Body of pancreas (tissue), 4 donors: ENCODE measurements around the gene TMC8. TPM values are rescaled to one million over a fixed set of nuclear protein-coding genes. Genes with fewer than 3 reads are reported as not detected.
A peak's percentile ranks its signal among the peaks of the same experiment; 100 is the strongest.

Experiments
- ATAC-seq: fragments of 150-250 bp; one replicate; pipeline ENCODE4 v1.9.1; 2016
- DNase-seq, 4 donors: peaks; one replicate each; pipeline ENCODE4 v3.0.0-alpha.2; 2019
- H3K27ac ChIP-seq, 4 donors: fragments of 200-600 bp; sonication (generic); 1 replicate in 3 of 4; 2 replicates in 1 of 4; pipeline versions ENCODE4 v1.5.1 to v1.6.1; 2016 to 2019; ENCODE audit warnings: mild to moderate bottlenecking in 1 of 4, mixed read lengths in 1 of 4, moderate library complexity in 1 of 4
- H3K27me3 ChIP-seq, 2 donors: fragments of 200-600 bp; sonication (generic); one replicate each; pipeline ENCODE4 v1.6.0; 2016; ENCODE audit warnings: mild to moderate bottlenecking in 1 of 2
- H3K36me3 ChIP-seq, 2 donors: fragments of 200-600 bp; sonication (generic); replicated peaks in 1 of 2; 2 replicates each; pipeline ENCODE4 v1.5.1; 2016; ENCODE audit warnings: low read depth in 2 of 2; ENCODE audit not compliant: insufficient read depth in 1 of 2
- H3K4me1 ChIP-seq: fragments of 200-600 bp; sonication (generic); one replicate; pipeline ENCODE4 v1.6.0; 2016
- H3K4me3 ChIP-seq, 2 donors: fragments of 200-600 bp; sonication (generic); 1 replicate in 1 of 2; 2 replicates in 1 of 2; pipeline ENCODE4 v1.5.1; 2016 to 2019
- H3K9me3 ChIP-seq, 3 donors: fragments of 200-600 bp; sonication (generic); 1 replicate in 2 of 3; 2 replicates in 1 of 3; pipeline ENCODE4 v1.5.1; 2016
- POLR2A ChIP-seq, 3 donors: fragments of 450-650 bp; IDR thresholded peaks; one replicate each; pipeline ENCODE4 v1.6.1; 2016; ENCODE audit warnings: antibody characterized with exemption in 3 of 3, mild to moderate bottlenecking in 2 of 3
- WGBS, 2 donors: methylation state at CpG; one replicate each; pipeline ENCODE4 v1.1.5; 2017; 5-methylcytosine and 5-hydroxymethylcytosine counted together
- intact Hi-C: fragments of 100-400 bp; cut with DNase I; formaldehyde crosslinking; loops from one replicate; pipeline ENCODE4 v1.15.1; 2023
- total RNA-seq, 2 donors: library from RNA; depleted of rRNA; stranded (reverse); fragments of >200 nt; gene quantifications; one replicate each; pipeline ENCODE4 v1.1.0, GENCODE V29; 2016
- TF ChIP-seq, protein P1 (sequence below), 7 experiments: fragments of 450-650 bp in 4 of 7; fragments of 200-600 bp in 3 of 7; sonication (generic) in 3 of 7; IDR thresholded peaks; one replicate each; pipeline ENCODE4 v1.5.1; 2016 to 2019; ENCODE audit warnings: antibody characterized with exemption in 7 of 7

Gene TMC8
- total RNA-seq, 2 donors from 2014 or later: 1.6 to 3.3 TPM

DNA sequence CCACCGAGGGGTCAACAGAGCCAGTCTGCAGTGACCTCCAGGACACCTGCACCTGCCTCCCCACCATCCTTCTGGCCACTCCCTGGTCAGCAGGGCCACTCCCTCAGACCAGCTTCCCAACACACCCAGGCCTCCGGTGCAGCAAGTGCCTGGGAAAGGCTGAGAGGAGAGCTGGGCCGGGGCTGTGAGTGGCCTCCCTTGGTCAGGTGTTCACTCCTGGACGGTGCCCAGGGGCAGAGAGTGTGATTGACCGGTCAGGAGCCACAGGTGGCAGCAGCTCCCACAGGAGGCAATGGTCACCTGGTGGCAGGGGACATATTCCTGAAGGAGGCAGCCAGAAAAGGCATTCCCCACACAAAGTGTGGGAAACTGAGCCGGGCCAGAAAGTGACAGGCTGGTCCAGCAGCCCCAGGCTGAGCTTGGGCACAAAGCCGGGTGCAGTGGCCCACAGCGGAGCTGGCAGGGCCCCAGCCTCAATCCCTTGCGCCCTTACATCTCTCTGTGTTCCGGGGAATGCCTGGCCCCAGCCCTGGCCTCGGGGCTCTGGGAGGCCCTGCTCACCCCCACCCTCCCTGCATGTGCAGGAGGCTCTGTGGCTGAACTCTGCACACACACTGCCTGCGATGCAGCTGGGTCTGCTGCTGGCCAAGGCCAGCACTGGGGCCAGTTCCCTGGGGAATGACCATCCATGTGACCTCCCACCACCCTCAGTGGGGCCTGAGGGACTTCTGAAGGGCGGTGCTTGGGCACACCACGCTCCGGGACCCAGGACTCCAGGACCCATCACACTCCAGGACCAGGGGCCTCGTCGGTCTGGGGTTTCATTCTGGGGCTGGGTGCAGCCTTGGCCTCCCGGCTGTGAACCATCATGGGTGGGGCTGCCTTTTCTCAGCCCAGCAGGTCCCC, 14.4 kb downstream of the TMC8 start:
- WGBS, 2 donors: 15 to 25% methylated on average over 7 to 18 of the region's 18 CpGs
- intact Hi-C loops: no loop called here
- H3K27me3 ChIP-seq: no peaks in the 10 kb centered on the region
- no peaks in the 10 kb centered on the region for H3K9me3 ChIP-seq
- H3K4me1 ChIP-seq: peaks cover 82% of the 10 kb centered on the region
- H3K4me3 ChIP-seq: no peak overlapping the region
- peak; percentile 93 to 98 (median 97) for DNase-seq
- ATAC-seq: peak; percentile 83
- TF ChIP-seq POLR2A (IDR thresholded peaks at IDR 0.05): peak in 1 of 3 donors; percentile 27
- TF ChIP-seq, protein P1, sequence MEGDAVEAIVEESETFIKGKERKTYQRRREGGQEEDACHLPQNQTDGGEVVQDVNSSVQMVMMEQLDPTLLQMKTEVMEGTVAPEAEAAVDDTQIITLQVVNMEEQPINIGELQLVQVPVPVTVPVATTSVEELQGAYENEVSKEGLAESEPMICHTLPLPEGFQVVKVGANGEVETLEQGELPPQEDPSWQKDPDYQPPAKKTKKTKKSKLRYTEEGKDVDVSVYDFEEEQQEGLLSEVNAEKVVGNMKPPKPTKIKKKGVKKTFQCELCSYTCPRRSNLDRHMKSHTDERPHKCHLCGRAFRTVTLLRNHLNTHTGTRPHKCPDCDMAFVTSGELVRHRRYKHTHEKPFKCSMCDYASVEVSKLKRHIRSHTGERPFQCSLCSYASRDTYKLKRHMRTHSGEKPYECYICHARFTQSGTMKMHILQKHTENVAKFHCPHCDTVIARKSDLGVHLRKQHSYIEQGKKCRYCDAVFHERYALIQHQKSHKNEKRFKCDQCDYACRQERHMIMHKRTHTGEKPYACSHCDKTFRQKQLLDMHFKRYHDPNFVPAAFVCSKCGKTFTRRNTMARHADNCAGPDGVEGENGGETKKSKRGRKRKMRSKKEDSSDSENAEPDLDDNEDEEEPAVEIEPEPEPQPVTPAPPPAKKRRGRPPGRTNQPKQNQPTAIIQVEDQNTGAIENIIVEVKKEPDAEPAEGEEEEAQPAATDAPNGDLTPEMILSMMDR (IDR thresholded peaks at IDR 0.05): peak in 4 of 7 experiments; percentile 16 to 38 (median 26)
- H3K27ac ChIP-seq: peak overlapping the region; percentile 70 to 89 (median 87)
- no peaks in the 10 kb centered on the region for H3K36me3 ChIP-seq

DNA sequence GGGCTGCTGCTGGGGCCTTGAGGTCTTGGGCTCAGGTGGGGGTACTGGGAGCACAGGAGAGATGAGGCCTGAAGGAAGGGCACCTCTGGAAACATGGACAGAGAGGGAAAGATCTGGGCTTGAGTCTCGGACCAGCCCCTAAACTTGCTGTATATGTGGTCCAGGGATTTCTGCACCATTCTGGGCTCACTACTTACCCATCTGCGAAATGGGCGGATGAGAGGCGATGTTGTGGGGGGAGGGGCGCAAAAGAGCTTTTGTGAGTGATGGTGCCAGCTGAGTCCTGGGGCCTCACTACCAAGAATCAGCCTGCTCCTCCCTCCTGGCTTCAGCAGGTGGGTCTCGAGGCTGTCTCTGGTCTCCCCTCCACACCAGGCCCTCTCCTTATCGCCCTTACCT, 15.9 kb downstream of the TMC8 start:
- H3K9me3 ChIP-seq: no peaks in the 10 kb centered on the region
- no peak overlapping the region for H3K4me3 ChIP-seq
- H3K27ac ChIP-seq: peak overlapping the region in 3 of 4 donors; percentile 86 to 89 (median 88)
- intact Hi-C loops: no loop called here
- no peak for ATAC-seq
- no peaks in the 10 kb centered on the region for H3K27me3 ChIP-seq
- WGBS, 2 donors: 85 to 93% methylated on average over 6 to 7 of the region's 7 CpGs
- DNase-seq: no peak
- no peaks in the 10 kb centered on the region for H3K36me3 ChIP-seq
- TF ChIP-seq, protein P1 (IDR thresholded peaks at IDR 0.05): no peak
- TF ChIP-seq POLR2A (IDR thresholded peaks at IDR 0.05): no peak
- H3K4me1 ChIP-seq: peaks cover 76% of the 10 kb centered on the region

DNA sequence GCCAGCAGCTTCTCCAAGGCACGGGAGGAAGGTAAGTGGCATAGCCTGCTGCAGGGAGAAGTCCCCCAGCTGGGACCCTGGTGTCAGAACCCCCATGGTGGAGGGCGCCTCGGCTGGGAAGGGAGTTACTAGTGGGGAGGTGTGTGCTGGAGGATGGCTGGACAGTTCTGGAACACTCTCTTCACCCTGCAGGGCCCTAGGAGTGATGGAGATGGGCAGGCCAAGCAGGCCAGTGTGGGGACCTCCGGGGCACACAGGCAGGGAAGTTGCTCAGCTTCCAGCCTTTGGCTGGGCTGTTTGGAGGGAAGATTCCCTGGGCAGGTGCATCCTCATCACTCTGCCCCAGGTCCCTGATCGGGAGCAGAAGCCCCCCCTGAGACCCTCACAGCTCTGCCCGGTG, 16.3 kb downstream of the TMC8 start:
- DNase-seq: no peak
- no peaks in the 10 kb centered on the region for H3K36me3 ChIP-seq
- no peak for ATAC-seq
- peaks cover 76% of the 10 kb centered on the region for H3K4me1 ChIP-seq
- no peak overlapping the region for H3K4me3 ChIP-seq
- peak overlapping the region; percentile 6 to 89 (median 87) for H3K27ac ChIP-seq
- TF ChIP-seq POLR2A (IDR thresholded peaks at IDR 0.05): no peak
- 80 to 87% methylated on average over 2 to 6 of the region's 6 CpGs for WGBS, 2 donors
- no peaks in the 10 kb centered on the region for H3K27me3 ChIP-seq
- H3K9me3 ChIP-seq: no peaks in the 10 kb centered on the region
- intact Hi-C loops: no loop called here

DNA sequence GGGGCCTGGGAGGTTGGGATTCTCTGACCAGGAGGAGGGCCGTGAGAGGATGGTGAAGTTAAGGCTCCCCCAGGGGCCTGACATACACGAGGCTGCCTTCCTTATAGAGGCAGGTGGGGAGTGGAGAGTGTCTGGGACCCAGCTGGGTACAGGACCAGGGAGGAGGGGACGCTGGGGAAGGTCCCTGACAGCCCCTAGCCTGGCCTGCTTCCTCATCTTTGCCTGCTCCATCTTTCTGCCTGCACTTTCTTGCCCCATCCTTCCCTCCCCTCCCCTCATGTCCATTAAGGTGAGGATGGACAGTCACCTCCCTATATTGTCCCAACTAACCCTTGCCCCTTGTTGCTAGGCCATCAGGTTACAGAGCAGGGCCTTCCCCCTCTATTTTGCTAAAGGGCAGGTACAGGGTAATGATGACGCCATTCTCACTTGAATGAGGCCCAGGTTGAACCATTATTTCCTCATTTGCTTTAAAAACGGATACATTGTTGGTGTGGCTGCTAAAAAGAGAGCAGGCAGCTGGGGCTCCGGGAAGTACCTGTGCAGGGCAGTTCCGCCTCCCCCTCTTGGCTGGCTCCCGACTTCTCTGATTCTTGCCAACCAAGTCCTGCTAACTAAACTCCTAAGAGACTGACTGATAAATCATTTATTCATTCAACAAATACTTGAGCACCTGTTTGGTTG, 16.9 kb downstream of the TMC8 start:
- DNase-seq: peak; percentile 53 to 83 (median 74)
- peak overlapping the region; percentile 6 to 89 (median 87) for H3K27ac ChIP-seq
- peak; percentile 4 for ATAC-seq

More for the DNA sequence above, 16.9 kb downstream of the TMC8 start:
- no peak for TF ChIP-seq POLR2A (IDR thresholded peaks at IDR 0.05)
- TF ChIP-seq, protein P1 (IDR thresholded peaks at IDR 0.05): no peak
- H3K4me1 ChIP-seq: peaks cover 71% of the 10 kb centered on the region
- H3K4me3 ChIP-seq: no peak overlapping the region
- WGBS, 2 donors: 37% methylated on average over 7 to 8 of the region's 8 CpGs
- no peaks in the 10 kb centered on the region for H3K9me3 ChIP-seq
- no peaks in the 10 kb centered on the region for H3K27me3 ChIP-seq
- intact Hi-C loops: no loop called here
- H3K36me3 ChIP-seq: no peaks in the 10 kb centered on the region
